Sigmoid colon (tissue), 7 donors: ENCODE measurements around the gene MOCS1. TPM values are rescaled to one million over a fixed set of nuclear protein-coding genes. Genes with fewer than 3 reads are reported as not detected.

Source experiments
- DNase-seq: peaks from one replicate; pipeline ENCODE4 v3.0.0-alpha.2; 2019
- H3K27ac ChIP-seq, 4 donors: fragments of 200-600 bp; sonication (generic); one replicate each; pipeline ENCODE4 v1.5.1; 2016 to 2019; ENCODE audit warnings: mild to moderate bottlenecking in 1 of 4
- H3K27me3 ChIP-seq, 3 donors: fragments of 200-600 bp; sonication (generic); one replicate each; pipeline ENCODE4 v1.5.1; 2019; ENCODE audit warnings: mild to moderate bottlenecking in 1 of 3
- H3K36me3 ChIP-seq, 4 donors: fragments of 200-600 bp; sonication (generic); one replicate each; pipeline ENCODE4 v1.5.1; 2016 to 2019
- H3K4me1 ChIP-seq, 4 donors: fragments of 200-600 bp; sonication (generic); one replicate each; pipeline ENCODE4 v1.5.1; 2017 to 2019
- H3K4me3 ChIP-seq, 4 donors: fragments of 200-600 bp; sonication (generic); one replicate each; pipeline ENCODE4 v1.5.1; 2017 to 2019; ENCODE audit warnings: mild to moderate bottlenecking in 2 of 4, moderate library complexity in 1 of 4
- H3K9me3 ChIP-seq, 4 donors: fragments of 200-600 bp in 3 of 4; sonication (generic) in 3 of 4; one replicate each; pipeline versions ENCODE4 v1.5.1 to v1.6.1; 2013 to 2019
- EP300 ChIP-seq, 4 donors: sonication (generic); formaldehyde crosslinking; IDR thresholded peaks; one replicate each; pipeline ENCODE4 v1.6.1; 2017; ENCODE audit warnings: antibody characterized with exemption in 4 of 4
- POLR2A ChIP-seq, 2 donors: fragments of 450-650 bp; IDR thresholded peaks; one replicate each; pipeline ENCODE4 v1.6.1; 2016; ENCODE audit warnings: antibody characterized with exemption in 2 of 2, mild to moderate bottlenecking in 2 of 2, moderate library complexity in 2 of 2
- POLR2AphosphoS5 ChIP-seq, 4 donors: sonication (generic); formaldehyde crosslinking; IDR thresholded peaks; one replicate each; pipeline ENCODE4 v1.6.1; 2017; ENCODE audit warnings: antibody characterized with exemption in 4 of 4
- whole genome bisulfite sequencing, 2 donors: extraction: QIAGEN DNeasy Blood & Tissue Kit; methylation state at CpG; one replicate each; pipeline ENCODE4 v1.1.7; 2013; 5-methylcytosine and 5-hydroxymethylcytosine counted together
- intact Hi-C: fragments of 100-400 bp; cut with DNase I; formaldehyde crosslinking; loops from one replicate; pipeline ENCODE4 v1.15.1; 2023
- polyA plus RNA-seq, 3 donors: library from polyadenylated mRNA; stranded (reverse); fragments of 200-250 nt; gene quantifications; one replicate each; pipeline ENCODE4 v1.2.3, GENCODE V29; 2013
- total RNA-seq, 4 donors: library from RNA; depleted of rRNA; stranded (reverse); fragments of >200 nt; gene quantifications; one replicate each; pipeline ENCODE4 v1.1.0, GENCODE V29; 2016
- TF ChIP-seq, protein P1 (sequence below), 4 experiments: fragments of 450-650 bp in 3 of 4; fragments of 200-600 bp in 1 of 4; IDR thresholded peaks; one replicate each; pipeline ENCODE4 v1.5.1; 2016 to 2019; ENCODE audit warnings: antibody characterized with exemption in 4 of 4, mild to moderate bottlenecking in 3 of 4, moderate library complexity in 2 of 4
- donor health status: healthy with polysubstance abuse.
- donor health status: Bipolar disorder and iron deficiency.
- donor health status: healthy.

The MOCS1 gene
- total and polyA plus RNA-seq, 7 donors = 11.9 to 16.2 (median 13.8) TPM

DNA sequence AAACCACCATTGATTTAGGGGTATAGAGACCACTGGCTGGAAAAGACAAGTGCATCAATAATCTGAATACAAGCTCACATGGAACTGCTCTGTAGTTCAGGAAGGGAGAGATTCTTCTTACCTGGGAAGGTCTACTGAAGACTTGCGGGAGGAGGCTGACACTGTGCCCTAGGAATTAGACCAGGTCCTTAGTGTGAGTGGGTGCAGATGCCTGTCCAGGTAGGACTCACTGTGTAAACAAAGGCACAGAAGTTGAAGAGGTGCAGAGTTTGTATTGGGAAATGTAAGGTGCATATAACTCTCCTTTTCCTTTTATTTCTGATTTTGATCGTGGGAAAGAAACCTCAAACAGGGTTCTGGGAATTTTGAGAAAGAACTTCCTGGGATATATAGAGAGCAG lies 75.2 kb downstream of the MOCS1 start:
- Histone ChIP-seq H3K4me3 (no peak overlapping the region), H3K4me1 (peaks cover 0 to 2% (median 0%) of the 10 kb centered on the region in 4 donors), H3K27ac (peak overlapping the region in 1 of 4 donors; percentile 10), H3K9me3 (no peaks in the 10 kb centered on the region), H3K36me3 (peaks cover 0 to 54% (median 38%) of the 10 kb centered on the region in 4 donors), H3K27me3 (no peaks in the 10 kb centered on the region)
- TF ChIP-seq POLR2AphosphoS5 (IDR thresholded peaks at IDR 0.05) (no peak), EP300 (IDR thresholded peaks at IDR 0.05) (no peak), POLR2A (IDR thresholded peaks at IDR 0.05) (no peak)
- TF ChIP-seq, protein P1, sequence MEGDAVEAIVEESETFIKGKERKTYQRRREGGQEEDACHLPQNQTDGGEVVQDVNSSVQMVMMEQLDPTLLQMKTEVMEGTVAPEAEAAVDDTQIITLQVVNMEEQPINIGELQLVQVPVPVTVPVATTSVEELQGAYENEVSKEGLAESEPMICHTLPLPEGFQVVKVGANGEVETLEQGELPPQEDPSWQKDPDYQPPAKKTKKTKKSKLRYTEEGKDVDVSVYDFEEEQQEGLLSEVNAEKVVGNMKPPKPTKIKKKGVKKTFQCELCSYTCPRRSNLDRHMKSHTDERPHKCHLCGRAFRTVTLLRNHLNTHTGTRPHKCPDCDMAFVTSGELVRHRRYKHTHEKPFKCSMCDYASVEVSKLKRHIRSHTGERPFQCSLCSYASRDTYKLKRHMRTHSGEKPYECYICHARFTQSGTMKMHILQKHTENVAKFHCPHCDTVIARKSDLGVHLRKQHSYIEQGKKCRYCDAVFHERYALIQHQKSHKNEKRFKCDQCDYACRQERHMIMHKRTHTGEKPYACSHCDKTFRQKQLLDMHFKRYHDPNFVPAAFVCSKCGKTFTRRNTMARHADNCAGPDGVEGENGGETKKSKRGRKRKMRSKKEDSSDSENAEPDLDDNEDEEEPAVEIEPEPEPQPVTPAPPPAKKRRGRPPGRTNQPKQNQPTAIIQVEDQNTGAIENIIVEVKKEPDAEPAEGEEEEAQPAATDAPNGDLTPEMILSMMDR (IDR thresholded peaks at IDR 0.05) = no peak
- intact Hi-C loops = no loop called here
- DNase-seq = peak; percentile 25
- 87 to 96% methylated on average over 2 of the region's 2 CpGs for WGBS, 2 donors

DNA sequence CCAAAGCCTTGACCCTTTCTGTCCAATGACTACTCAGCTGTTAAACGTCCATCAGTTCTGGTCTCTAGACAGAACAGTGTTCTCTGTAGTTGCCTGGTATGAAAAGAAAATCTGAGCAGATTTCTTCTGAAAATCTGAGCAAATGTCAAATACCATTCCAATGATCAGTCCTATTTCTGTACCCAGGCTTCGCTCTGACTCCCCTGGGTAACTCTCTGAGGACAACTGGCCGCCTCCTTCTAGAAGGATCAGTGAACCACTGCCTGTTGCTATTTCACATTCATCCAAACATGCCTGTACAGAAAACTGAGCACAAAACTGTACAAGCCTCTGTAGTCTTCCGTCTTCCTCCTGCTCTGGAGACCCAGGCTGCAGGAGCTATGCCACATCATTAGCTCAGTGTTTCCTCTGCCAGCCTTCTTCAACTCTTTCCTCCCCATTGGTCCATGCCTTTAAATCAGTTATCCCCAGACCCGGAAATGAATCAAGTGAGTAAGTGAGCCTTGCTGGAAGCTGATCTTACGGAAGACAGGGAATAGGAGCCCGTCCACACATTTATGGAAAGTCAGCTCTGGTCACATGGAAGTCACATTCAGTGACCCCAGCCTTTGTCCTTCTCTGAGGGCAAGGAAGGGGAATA lies 78.8 kb downstream of the MOCS1 start:
- TF ChIP-seq, protein P1 (IDR thresholded peaks at IDR 0.05) = no peak
- TF ChIP-seq POLR2AphosphoS5 (IDR thresholded peaks at IDR 0.05) (no peak), EP300 (IDR thresholded peaks at IDR 0.05) (no peak)
- peak; percentile 30 for DNase-seq
- peaks cover 0 to 29% (median 14%) of the 10 kb centered on the region in 4 donors for H3K4me1 ChIP-seq
- no peak overlapping the region for H3K4me3 ChIP-seq
- peak overlapping the region in 3 of 4 donors; percentile 42 to 60 (median 49) for H3K27ac ChIP-seq
- H3K9me3 ChIP-seq = no peaks in the 10 kb centered on the region
- intact Hi-C loops = no loop called here
- H3K27me3 ChIP-seq = no peaks in the 10 kb centered on the region
- 83 to 89% methylated on average over 7 of the region's 7 CpGs for WGBS, 2 donors
- H3K36me3 ChIP-seq = peaks cover 0 to 32% (median 23%) of the 10 kb centered on the region in 4 donors

Other genes starting within 250 kb of the MOCS1 start
- gene KIF6, start 209.1 kb downstream of the MOCS1 start, total RNA-seq = under 1 TPM in 3 of 4 donors, not detected in 1; 0.36 to 0.99 (median 0.55) TPM
- under 1 TPM in 2 of 3 donors, not detected in 1; under 0.01 to 0.32 TPM for gene KIF6, start 209.1 kb downstream of the MOCS1 start, polyA plus RNA-seq
- gene DAAM2, start 142.1 kb downstream of the MOCS1 start, total RNA-seq = 10 to 100 TPM; 23.2 to 53.2 (median 35.4) TPM
- 1 to 10 TPM; 4.2 to 8.5 (median 8.3) TPM for gene DAAM2, start 142.1 kb downstream of the MOCS1 start, polyA plus RNA-seq